Kasumi-1 (cell line): ENCODE measurements around the gene TNFRSF14.

ENCODE experiments used
- DNase-seq, 2 experiments: peaks; one replicate each; lab custom pipeline; 2025; lab: John Stamatoyannopoulos, UW

TNFRSF14 gene

GRCh38 chr1:2588661-2589430 is 32.7 kb downstream of the TNFRSF14 start:
- no peak for DNase-seq

GRCh38 chr1:2589431-2590232 is 33.5 kb downstream of the TNFRSF14 start:
- DNase-seq, result no peak

GRCh38 chr1:2590233-2591141 is 34.3 kb downstream of the TNFRSF14 start:
- no peak for DNase-seq

- no peak for DNase-seq
Observed at GRCh38 chr1:2591233-2591580, 35.0 kb downstream of the TNFRSF14 start.

GRCh38 chr1:2591581-2592261 is 35.5 kb downstream of the TNFRSF14 start:
- no peak for DNase-seq

GRCh38 chr1:2592672-2593071 is 36.5 kb downstream of the TNFRSF14 start:
- no peak for DNase-seq

GRCh38 chr1:2593251-2593878 is 37.2 kb downstream of the TNFRSF14 start:
- DNase-seq, result no peak

GRCh38 chr1:2594001-2594640 is 38.0 kb downstream of the TNFRSF14 start:
- DNase-seq, result peak in 1 of 2 experiments; percentile 16

- DNase-seq, result no peak
Observed at GRCh38 chr1:2594641-2595131, 38.5 kb downstream of the TNFRSF14 start.

- DNase-seq, result no peak
Observed at GRCh38 chr1:2595261-2595811, 39.2 kb downstream of the TNFRSF14 start.

- DNase-seq, result no peak
Observed at GRCh38 chr1:2595812-2596529, 39.8 kb downstream of the TNFRSF14 start.

GRCh38 chr1:2596530-2597333 is 40.6 kb downstream of the TNFRSF14 start:
- no peak for DNase-seq

GRCh38 chr1:2597441-2598328 is 41.5 kb downstream of the TNFRSF14 start:
- DNase-seq, result no peak

- DNase-seq, result no peak
Observed at GRCh38 chr1:2598329-2598931, 42.3 kb downstream of the TNFRSF14 start.

GRCh38 chr1:2601721-2602303 is 45.6 kb downstream of the TNFRSF14 start:
- DNase-seq, result no peak

- DNase-seq, result no peak
Observed at GRCh38 chr1:2602311-2602835, 46.2 kb downstream of the TNFRSF14 start.
